H1 (cell line): ENCODE measurements around the gene ROR1. TPM values are rescaled to one million over a fixed set of nuclear protein-coding genes. Genes with fewer than 3 reads are reported as not detected.

Experiments used
- CEBPB ChIP-seq: IDR thresholded peaks from 2 replicates; pipeline ENCODE4 v1.6.1; 2012; ENCODE audit warnings: low read depth, low read length
- EZH2 ChIP-seq: fragments of 200-600 bp; sonication (generic); IDR thresholded peaks from 2 replicates; pipeline ENCODE4 v1.7.1; 2012; ENCODE audit warnings: low read depth, mild to moderate bottlenecking, moderate library complexity, low read length, inconsistent platforms; ENCODE audit not compliant: severe bottlenecking
- SP2 ChIP-seq: IDR thresholded peaks from 2 replicates; pipeline ENCODE4 v1.6.1; 2012; ENCODE audit warnings: mild to moderate bottlenecking, low read length, inconsistent platforms
- TCF12 ChIP-seq: IDR thresholded peaks from 2 replicates; pipeline ENCODE4 v1.6.1; 2011; ENCODE audit warnings: low read depth, mild to moderate bottlenecking, low read length
- polyA plus RNA-seq, 7 experiments: library from polyadenylated mRNA; depleted of rRNA in 3 of 7; stranded (reverse) in 5 of 7; unstranded in 2 of 7; fragments of >200 nt in 5 of 7; fragments of 200-250 nt in 2 of 7; gene quantifications; 1 replicate in 5 of 7; 2 replicates in 1 of 7; 4 replicates in 1 of 7; pipeline versions ENCODE4 v1.2.1 to v1.2.3, GENCODE V29; 2011 to 2013; ENCODE audit warnings: missing spikeins in 2 of 7, mixed read lengths in 2 of 7
- total RNA-seq: library from RNA; stranded (reverse); fragmentation: NEBNext Ultra II Directional; extraction: Animal tissue kit (Norgen Biotek cat#: 25700); gene quantifications from 2 replicates; pipeline ENCODE4 v1.2.1, GENCODE V29; 2021
- TF ChIP-seq, protein P1 (sequence below): IDR thresholded peaks from 2 replicates; pipeline ENCODE4 v1.6.1; 2012; ENCODE audit warnings: low read length, inconsistent platforms

The ROR1 gene
- total and polyA plus RNA-seq, 2 of the 8 experiments (the other 6 are each of a cell fraction or from before 2014, with no cell fraction given): 33.6 to 73.6 TPM

DNA sequence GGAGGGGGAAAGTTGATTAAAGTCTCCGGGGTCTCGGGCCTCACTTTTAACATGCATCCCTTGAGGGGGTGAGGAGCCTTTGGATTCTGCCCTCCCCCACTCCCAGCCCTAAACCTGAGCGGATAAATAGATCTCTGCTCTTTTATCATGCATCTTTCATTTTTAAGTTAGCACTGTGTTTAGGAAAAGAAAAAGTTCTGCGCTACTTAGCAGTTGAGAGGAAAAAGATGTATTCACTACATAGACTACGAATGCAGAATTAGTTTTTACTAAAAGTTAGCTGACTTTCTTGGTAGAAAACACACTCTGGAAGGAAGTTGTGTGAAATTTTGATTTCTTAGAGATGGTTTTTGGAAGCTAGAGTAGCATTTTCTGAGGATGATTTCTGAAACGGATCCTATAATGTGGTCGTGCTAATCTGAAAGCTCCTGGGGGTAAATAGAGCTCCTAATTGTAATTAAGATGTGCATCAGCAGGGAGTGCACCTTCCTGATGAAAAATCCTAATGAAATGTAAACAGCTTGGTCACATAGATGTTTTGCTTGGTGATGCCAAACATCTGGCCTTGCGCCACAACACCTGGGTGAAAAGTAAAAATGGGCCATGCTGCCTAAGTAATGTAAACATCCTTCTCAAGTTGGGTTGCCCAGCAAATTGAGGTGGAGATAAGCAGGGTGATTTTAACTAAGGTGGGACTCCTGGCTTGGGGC lies 1.8 kb downstream of the ROR1 start (continued):
- TF ChIP-seq SP2: no peak
- TF ChIP-seq EZH2: no peak
- TF ChIP-seq, protein P1, sequence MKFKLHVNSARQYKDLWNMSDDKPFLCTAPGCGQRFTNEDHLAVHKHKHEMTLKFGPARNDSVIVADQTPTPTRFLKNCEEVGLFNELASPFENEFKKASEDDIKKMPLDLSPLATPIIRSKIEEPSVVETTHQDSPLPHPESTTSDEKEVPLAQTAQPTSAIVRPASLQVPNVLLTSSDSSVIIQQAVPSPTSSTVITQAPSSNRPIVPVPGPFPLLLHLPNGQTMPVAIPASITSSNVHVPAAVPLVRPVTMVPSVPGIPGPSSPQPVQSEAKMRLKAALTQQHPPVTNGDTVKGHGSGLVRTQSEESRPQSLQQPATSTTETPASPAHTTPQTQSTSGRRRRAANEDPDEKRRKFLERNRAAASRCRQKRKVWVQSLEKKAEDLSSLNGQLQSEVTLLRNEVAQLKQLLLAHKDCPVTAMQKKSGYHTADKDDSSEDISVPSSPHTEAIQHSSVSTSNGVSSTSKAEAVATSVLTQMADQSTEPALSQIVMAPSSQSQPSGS: peak; percentile 32; the same call in 1 of the 2 replicates
- peak; percentile 65; the same call in 1 of the 2 replicates for TF ChIP-seq CEBPB
- TF ChIP-seq TCF12: peak; percentile 79; the same call in 1 of the 2 replicates
